ENCODE measurements around the gene TJP3. TPM values are rescaled to one million over a fixed set of nuclear protein-coding genes. Genes with fewer than 3 reads are reported as not detected.
"Not testable (repeated sequence)": the region's sequence is repeated elsewhere in the genome, so short reads cannot be mapped to it uniquely, and the experiment has no call there.

The TJP3 gene
- total and polyA plus RNA-seq, 8 donors, result 11.2 to 36.2 (median 15.7) TPM

GRCh38 chr19:3748965-3749364, 40.8 kb downstream of the TJP3 start:
- H3K4me3 ChIP-seq, result no peak overlapping the region
- no peaks in the 10 kb centered on the region for H3K9me3 ChIP-seq
- DNase-seq (peak in 1 of 4 donors; percentile 50), ATAC-seq (peak; percentile 14)
- peaks cover 0 to 52% of the 10 kb centered on the region in 2 donors for H3K36me3 ChIP-seq
- no peak overlapping the region for H3K27ac ChIP-seq
- no peaks in the 10 kb centered on the region for H3K27me3 ChIP-seq
- H3K4me1 ChIP-seq, result no peaks in the 10 kb centered on the region
- intact Hi-C loops (cut with DNase I), result no loop called here
- TF ChIP-seq CTCF (IDR thresholded peaks at IDR 0.05), result no peak

GRCh38 chr19:3750211-3750610, 42.0 kb downstream of the TJP3 start:
- DNase-seq, result no peak
- intact Hi-C loops (cut with DNase I), result no loop called here
- no peaks in the 10 kb centered on the region for H3K9me3 ChIP-seq
- H3K36me3 ChIP-seq, result peaks cover 0 to 58% of the 10 kb centered on the region in 2 donors
- no peak overlapping the region for H3K27ac ChIP-seq
- H3K4me1 ChIP-seq, result no peaks in the 10 kb centered on the region
- no peak for TF ChIP-seq CTCF (IDR thresholded peaks at IDR 0.05)
- no peak overlapping the region for H3K4me3 ChIP-seq
- ATAC-seq, result no peak
- H3K27me3 ChIP-seq, result no peaks in the 10 kb centered on the region

GRCh38 chr19:3751236-3751635, 43.1 kb downstream of the TJP3 start:
- intact Hi-C loops (cut with DNase I), result no loop called here
- no peaks in the 10 kb centered on the region for H3K9me3 ChIP-seq
- no peaks in the 10 kb centered on the region for H3K4me1 ChIP-seq
- H3K27me3 ChIP-seq, result no peaks in the 10 kb centered on the region
- no peak overlapping the region for H3K27ac ChIP-seq
- DNase-seq, result peak in 1 of 4 donors; percentile 76
- no peak for TF ChIP-seq CTCF (IDR thresholded peaks at IDR 0.05)
- no peak overlapping the region for H3K4me3 ChIP-seq
- no peak for ATAC-seq
- peaks cover 0 to 58% of the 10 kb centered on the region in 2 donors for H3K36me3 ChIP-seq

- Histone ChIP-seq H3K4me3 (no peak overlapping the region), H3K36me3 (peaks cover 0 to 64% of the 10 kb centered on the region in 2 donors), H3K27me3 (no peaks in the 10 kb centered on the region), H3K4me1 (no peaks in the 10 kb centered on the region), H3K27ac (no peak overlapping the region), H3K9me3 (no peaks in the 10 kb centered on the region)
- no peak for ATAC-seq
- DNase-seq, result peak in 1 of 4 donors; percentile 71
- TF ChIP-seq CTCF (IDR thresholded peaks at IDR 0.05), result no peak
- intact Hi-C loops (cut with DNase I), result no loop called here
Observed at GRCh38 chr19:3752492-3752891, 44.3 kb downstream of the TJP3 start.

- Histone ChIP-seq H3K4me1 (peaks cover 0 to 3% of the 10 kb centered on the region in 2 donors), H3K36me3 (peaks cover 0 to 74% of the 10 kb centered on the region in 2 donors), H3K27ac (no peak overlapping the region), H3K4me3 (no peak overlapping the region), H3K9me3 (no peaks in the 10 kb centered on the region), H3K27me3 (no peaks in the 10 kb centered on the region)
- DNase-seq (peak in 1 of 4 donors; percentile 72), ATAC-seq (no peak)
- no peak for TF ChIP-seq CTCF (IDR thresholded peaks at IDR 0.05)
- intact Hi-C loops (cut with DNase I), result no loop called here
Observed at GRCh38 chr19:3753631-3754410, 45.6 kb downstream of the TJP3 start.

- H3K4me3 ChIP-seq; intact Hi-C loops (cut with DNase I); H3K9me3 ChIP-seq; H3K27ac ChIP-seq; H3K27me3 ChIP-seq; DNase-seq; ATAC-seq: not testable (repeated sequence)
- H3K4me1 ChIP-seq, result peaks cover 3 to 32% of the 10 kb centered on the region in 2 donors
- peaks cover 0 to 47% of the 10 kb centered on the region in 2 donors for H3K36me3 ChIP-seq
Observed at GRCh38 chr19:3757705-3758104, 49.5 kb downstream of the TJP3 start.

GRCh38 chr19:3758297-3758696, 50.1 kb downstream of the TJP3 start:
- not testable (repeated sequence) for H3K27me3 ChIP-seq

More at GRCh38 chr19:3758297-3758696, 50.1 kb downstream of the TJP3 start:
- DNase-seq; intact Hi-C loops (cut with DNase I); ATAC-seq; H3K4me3 ChIP-seq; H3K9me3 ChIP-seq; H3K27ac ChIP-seq: not testable (repeated sequence)
- peaks cover 3 to 37% of the 10 kb centered on the region in 2 donors for H3K4me1 ChIP-seq
- H3K36me3 ChIP-seq, result peaks cover 0 to 41% of the 10 kb centered on the region in 2 donors
